WTC11 (cell line): ENCODE measurements around the gene KDM4C.

ENCODE experiments used
- CREM ChIP-seq: sonication (generic); formaldehyde crosslinking; IDR thresholded peaks from 2 replicates; pipeline ENCODE4 v1.8.1; 2022; ENCODE audit warnings: mild to moderate bottlenecking, missing genetic modification reagents, moderate library complexity
- CTCF ChIP-seq: fragments of 200-600 bp; IDR thresholded peaks from 2 replicates; pipeline ENCODE4 v1.8.0; 2022; ENCODE audit warnings: antibody characterized with exemption
- ESRRA ChIP-seq: sonication (generic); formaldehyde crosslinking; IDR thresholded peaks from 2 replicates; pipeline ENCODE4 v1.8.1; 2022; ENCODE audit warnings: mild to moderate bottlenecking, missing genetic modification reagents, borderline replicate concordance

GRCh38 chr9:6929441-6930215 lies 171.9 kb downstream of the KDM4C start:
- no peak for TF ChIP-seq CREM
- no peak for TF ChIP-seq CTCF
- no peak for TF ChIP-seq ESRRA (CRISPR knock-in tag)
